HK-2 (cell line): ENCODE data around the gene GTSE1.
"Not testable (repeated sequence)": the region's sequence is repeated elsewhere in the genome, so short reads cannot be mapped to it uniquely, and the experiment has no call there.

Experiments used
- DNase-seq: peaks from one replicate; pipeline ENCODE4 v3.0.0-alpha.2; 2018; ENCODE audit not compliant: unreplicated experiment

Gene GTSE1

DNA sequence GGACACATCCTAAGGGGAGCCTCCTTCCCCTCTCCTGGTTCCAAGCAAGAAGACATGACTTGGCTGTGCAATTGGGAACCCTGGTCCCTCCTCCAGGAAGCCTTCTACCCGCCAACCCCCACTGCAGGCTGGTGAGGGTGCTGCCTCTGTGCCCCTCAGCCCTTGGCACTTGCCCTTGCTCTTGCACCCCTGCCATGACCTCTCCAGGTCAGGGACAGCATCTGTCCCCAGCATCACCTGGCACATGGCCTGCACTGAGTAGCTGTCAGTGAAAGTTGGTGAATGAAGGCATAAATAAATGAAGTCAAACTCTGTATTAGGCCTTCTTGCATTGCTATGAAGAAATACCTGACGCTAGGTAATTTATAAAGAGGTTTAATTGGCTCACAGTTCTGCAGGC lies 1.9 kb upstream of the GTSE1 start:
- no peak for DNase-seq

DNA sequence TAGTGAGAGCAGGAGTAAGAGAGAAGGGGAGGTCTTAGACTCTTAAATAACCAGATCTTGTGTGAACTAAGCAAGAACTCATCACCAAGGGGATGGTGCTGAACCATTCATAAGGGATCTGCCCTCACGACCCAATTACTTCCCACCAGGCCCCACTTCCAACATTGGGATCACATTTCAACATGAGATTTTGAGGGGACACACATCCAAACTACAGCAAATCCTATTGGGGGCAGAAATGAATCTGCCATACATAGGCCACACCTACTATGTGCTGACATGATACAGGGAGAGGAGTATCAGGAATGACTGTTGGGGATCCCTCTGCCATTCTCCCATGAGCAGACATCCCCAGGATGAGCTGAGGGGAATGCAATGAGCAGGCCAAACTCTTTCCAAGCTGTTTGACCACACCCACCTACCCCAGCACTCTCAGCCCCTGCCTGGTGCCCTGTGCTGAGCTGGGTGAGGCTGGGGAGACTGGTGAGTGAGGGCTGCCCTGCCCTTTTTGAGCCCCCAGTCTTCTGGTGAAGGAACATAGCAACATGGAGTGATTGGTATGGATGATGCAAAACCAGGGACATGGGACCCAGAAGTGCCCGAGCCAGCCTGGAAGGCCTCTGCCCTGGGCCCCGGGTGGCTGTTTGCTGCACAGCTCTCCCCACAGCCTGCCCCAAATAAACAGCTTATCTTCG lies 1.2 kb upstream of the GTSE1 start:
- peak; percentile 11 for DNase-seq

DNA sequence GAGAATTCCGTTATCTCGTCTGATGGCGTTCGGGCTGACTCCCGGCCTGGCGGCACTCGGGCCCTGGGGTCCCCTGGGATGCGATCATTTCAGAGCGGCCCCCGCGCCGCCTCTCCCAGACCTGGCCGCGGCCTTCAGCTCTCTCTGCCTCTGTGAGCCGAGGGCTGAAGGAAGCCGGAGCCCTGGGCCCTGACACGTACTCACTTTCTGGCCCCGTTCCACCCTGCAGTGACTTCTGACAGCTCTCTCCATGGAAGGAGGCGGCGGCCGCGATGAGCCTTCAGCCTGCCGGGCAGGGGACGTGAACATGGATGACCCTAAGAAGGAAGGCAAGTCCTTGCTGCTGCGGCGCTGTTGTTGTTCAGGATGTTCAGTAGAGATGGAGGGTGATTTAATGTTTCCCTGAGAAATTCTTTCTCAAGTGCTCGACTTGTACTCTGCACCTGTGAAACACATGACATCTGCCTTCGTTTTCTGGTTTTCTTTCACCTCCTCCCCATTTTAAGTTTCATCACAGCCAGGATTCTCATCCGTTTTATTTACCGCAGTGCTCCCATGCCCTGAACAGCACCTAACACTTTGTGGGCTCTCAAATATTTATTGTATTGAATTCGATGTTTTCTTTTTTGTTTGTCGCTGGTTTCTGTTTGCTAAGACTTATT lies 612 bp downstream of the GTSE1 start:
- peak; percentile 50 for DNase-seq

- DNase-seq: no peak
Measured at GRCh38 chr22:46299101-46299500, 2.4 kb downstream of the GTSE1 start.

DNA sequence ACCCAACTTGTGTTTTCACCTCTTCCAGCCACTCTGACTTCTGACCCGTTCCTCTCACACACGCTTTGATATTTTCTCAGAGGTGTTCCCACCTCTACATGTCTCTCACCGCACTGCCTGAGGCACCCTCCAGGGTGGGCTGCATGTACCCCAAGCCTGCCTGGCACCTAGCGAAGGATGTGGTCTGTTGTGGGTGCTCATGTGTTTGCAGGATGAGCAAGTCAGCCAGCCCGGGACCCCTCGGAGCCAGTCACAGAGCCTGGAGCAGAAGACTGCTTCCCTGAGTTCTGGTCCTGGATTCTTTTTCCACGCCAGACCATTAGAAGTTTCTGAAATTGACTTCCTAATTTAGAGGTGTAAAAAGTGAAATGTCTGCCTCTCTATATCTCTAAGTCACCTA lies 3.8 kb downstream of the GTSE1 start:
- DNase-seq: no peak

GRCh38 chr22:46303347-46303965 lies 6.8 kb downstream of the GTSE1 start:
- no peak for DNase-seq

DNA sequence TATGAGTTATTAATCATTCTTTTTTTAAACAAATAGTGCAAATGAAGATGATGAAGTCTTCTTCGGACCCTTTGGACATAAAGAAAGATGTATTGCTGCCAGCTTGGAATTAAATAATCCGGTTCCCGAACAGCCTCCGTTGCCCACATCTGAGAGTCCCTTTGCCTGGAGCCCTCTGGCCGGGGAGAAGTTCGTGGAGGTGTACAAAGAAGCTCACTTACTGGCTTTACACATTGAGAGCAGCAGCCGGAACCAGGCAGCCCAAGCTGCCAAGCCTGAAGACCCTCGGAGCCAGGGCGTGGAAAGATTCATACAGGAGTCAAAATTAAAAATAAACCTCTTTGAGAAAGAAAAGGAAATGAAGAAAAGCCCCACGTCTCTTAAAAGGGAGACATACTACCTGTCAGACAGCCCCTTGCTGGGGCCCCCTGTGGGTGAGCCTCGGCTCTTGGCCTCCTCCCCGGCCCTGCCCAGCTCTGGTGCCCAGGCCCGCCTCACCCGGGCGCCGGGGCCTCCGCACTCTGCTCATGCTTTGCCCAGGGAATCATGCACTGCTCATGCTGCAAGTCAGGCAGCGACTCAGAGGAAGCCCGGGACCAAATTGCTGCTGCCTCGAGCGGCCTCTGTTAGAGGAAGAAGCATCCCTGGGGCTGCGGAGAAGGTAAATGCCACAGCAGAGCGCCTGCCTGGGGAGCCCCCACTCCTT lies 11.8 kb downstream of the GTSE1 start:
- DNase-seq: no peak

- DNase-seq: no peak
Measured at GRCh38 chr22:46309526-46310085, 12.9 kb downstream of the GTSE1 start.

- no peak for DNase-seq
Measured at GRCh38 chr22:46312056-46312455, 15.4 kb downstream of the GTSE1 start.

DNA sequence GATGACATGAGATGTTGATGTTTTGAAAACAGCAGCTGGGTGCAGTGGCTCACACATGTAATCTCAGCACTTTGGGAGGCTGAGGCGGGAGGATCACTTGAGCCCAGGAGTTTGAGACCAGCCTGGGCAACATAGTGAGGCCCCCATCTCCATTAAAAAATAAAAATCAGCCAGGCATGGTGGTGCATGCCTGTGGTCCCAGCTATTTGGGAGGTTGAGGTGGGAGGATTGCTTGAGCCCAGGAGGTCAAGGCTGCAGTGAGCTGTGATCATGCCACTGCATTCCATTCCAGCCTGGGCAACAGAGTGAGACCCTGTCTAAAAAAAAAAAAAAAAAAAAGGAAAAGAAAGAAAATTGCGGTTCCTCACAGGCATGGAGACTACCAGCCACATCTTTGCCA lies 16.2 kb downstream of the GTSE1 start:
- DNase-seq: not testable (repeated sequence)

- no peak for DNase-seq
Measured at GRCh38 chr22:46315976-46316375, 19.3 kb downstream of the GTSE1 start.

DNA sequence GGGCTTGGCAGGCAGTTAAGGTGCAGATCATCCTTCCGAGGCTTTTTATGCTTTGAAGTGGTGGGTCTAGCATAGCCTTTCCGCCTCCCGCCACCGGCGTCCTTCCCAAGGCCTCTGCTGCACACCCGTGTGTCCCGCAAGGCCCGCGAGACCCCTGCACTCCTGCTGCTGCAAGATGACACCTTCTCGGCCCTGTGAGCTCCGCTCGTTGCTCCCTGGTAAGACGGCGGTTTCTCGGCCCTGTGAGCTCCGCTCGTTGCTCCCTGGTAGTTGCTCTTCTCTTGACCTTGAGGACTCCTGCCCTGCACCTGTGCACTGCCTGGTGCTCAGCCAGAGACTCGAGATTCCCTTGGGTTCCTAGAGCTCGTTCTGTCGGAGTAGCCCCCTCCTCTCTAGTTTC lies 21.0 kb downstream of the GTSE1 start:
- DNase-seq: no peak

GRCh38 chr22:46318576-46318975 lies 21.9 kb downstream of the GTSE1 start:
- DNase-seq: no peak

DNA sequence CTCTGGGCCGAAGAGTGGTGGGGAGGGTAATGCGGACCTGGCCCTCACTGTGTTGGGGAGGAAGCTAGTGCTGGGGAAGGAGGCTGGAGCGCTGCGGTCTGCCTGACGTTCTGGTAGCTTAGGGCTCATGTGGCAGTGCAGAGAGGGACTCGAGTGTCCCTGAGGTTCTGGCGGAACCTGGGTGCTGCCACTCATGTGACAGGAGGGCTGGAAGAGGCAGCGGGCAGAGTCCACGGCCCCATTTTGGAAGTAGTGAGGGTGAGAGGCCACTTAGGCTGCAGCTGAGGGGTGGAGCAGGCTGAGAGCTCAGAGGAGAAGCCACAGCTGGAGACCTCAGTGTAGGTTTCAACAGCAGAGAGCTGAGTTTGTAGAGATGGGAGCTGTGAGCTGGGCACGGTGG lies 22.6 kb downstream of the GTSE1 start:
- no peak for DNase-seq

DNA sequence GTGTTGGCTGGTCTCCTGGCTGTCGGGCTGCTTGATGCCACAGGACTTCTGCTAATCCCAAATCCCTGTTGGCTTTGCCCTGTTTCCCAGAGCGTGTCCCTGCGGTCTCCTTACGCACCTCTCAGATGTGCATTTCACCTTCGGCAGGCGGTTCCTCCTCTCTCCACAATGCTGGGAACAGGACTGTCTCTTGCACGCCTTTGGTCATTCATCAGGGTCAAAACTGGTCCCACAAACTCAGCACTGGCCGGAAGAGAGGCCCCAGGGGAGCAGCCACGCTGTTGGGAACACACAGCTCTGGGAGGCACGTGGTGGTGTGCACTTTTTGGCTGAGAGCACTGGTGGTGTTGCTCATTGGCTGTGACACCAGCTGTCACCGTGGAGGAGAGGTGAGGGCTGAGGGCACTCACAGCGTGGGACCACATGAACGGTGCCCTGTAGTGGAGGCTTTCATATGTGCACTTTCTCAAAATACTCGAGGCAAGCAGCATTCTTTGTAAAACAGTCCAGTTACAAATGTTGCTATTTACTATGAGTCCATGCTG lies 23.6 kb downstream of the GTSE1 start:
- no peak for DNase-seq

DNA sequence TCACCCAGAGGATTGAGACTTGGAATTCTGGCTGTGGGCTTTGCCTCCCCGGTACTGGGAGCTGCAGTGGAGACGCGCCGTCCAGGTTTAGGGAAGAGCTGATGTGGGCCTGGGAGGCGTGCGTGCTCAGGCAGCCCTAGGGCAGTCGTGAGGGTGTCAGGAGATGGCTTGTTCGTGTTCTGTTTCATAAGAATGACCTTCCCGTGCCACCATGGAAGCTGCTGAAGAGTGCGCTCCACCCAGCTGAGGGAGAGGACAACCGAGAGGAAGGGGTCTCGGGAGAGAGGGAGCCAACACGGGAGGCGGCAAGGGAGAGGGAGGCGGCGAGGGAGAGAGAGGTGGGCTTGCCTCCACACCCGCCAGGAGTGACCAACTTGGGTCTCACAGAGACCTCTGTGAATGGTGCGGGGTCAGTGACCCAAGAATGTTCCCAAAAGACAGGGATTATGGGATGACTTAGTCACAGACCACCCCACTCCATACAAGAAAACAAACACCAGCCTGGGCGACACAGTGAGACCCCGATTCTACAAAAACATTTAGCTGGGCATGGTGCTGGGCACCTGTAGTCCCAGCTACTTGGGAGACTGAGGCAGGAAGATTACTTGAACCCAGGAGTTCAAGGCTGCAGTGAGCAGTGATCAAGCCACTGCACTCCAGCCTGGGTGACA lies 24.2 kb downstream of the GTSE1 start:
- DNase-seq: no peak

DNA sequence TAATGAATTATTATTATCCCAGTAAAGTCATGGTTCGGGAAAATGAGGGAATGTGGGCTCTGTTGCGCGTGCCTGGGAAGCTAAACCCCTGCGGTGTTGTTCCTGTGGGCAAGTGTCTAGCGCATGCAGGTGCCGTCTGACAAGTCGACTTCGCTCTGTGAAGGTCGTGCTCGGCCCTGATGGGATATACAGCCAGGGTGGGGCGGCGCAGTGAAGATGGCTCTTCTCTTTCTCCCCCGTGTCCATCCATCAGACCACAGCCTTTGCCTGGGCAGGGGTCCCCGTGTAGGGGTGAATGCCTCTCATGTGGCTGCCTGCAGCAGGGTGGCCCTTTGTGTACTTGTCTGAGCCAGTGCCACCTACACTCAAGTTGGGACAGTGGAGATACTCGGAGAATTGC lies 26.0 kb downstream of the GTSE1 start:
- DNase-seq: no peak

GRCh38 chr22:46323162-46323561 lies 26.5 kb downstream of the GTSE1 start:
- no peak for DNase-seq

- DNase-seq: no peak
Measured at GRCh38 chr22:46326066-46326680, 29.5 kb downstream of the GTSE1 start.

DNA sequence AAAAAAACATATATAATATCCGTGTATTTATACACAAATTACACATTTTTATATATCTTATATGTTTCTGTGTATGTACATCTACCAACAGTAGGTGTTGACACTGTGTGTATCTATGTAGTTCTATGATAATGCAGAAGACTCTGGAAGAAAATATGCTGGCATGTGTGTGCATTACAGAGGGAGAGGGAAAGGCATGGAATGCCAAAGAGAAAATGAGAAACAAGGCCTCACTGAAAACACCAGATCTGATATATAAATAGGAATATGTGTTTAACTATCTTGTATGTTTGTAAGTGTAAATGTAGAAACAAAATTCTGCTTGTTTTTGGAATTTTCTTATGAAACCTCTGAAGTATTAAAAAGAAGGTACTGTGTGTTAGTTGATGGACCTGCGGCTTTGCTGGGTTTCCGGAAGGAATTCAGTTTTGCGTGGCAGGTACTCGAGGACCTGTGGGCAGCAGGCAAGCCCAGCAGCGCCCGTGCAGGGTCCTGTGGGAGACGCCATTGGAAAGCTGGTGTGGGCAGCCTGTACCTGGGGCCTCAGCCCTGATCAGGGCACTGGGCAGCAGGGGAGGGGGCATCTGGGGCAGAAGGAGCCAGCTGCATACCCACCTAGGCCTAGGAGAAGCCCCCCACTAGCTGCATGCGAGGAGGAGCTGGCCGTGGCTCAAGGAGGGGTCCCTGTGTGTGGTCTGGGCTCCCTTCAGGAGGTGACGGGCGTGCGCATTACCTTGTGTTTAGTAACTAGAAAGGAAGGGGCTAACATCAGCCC lies 31.2 kb downstream of the GTSE1 start:
- DNase-seq: no peak
